GM21619 (cell line): ENCODE results near the gene PAX8.
"Not testable (repeated sequence)": the region's sequence is repeated elsewhere in the genome, so short reads cannot be mapped to it uniquely, and the experiment has no call there.

Experiments used
- ATAC-seq: cut with Tn5 transposase; IDR thresholded peaks from one replicate; pipeline ENCODE4 v1.9.1; 2021; ENCODE audit not compliant: unreplicated experiment

The PAX8 gene

DNA sequence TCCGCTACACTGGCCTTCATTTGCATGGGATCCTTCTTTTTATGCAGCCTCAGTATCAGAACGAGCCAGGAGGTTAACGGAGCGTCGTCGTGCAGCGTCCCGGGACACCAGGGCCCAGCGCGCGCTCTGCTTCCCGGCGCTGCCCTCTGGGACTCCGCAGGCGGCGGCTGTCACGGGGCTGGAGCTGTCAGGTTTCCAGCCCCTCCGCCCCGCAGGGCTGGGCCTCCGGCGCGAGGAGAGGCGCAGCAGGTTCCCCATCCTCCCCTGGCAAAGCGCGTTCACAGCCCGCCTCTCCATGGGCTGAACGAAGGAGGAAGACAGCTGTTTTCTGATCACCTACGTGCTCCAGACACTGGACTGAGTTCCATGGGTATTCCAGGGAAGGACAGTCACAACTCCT, 12.5 kb upstream of the PAX8 start:
- ATAC-seq = no peak

DNA sequence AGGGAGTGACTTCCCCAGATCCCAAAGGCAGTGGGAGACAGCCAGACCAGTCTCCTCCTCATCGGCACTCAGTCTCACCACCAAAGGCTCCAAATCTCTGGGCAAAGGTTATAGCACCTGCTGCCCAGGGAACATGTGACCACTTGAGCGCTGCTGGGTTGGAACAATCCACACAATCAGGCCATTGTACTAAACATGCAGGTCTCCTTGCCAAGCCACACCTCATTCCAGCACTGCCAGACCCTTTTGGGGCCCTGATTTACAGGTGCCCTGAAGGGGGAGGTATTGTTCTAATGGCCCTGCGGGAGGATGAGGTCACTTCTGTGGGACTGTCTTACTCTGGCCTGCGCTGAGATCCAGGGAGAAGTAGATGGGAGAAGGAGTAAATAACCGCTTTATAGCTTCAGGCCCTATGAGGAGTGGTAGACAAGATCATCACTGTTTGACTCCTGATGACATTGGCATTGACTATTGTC, 10.0 kb upstream of the PAX8 start:
- not testable (repeated sequence) for ATAC-seq

DNA sequence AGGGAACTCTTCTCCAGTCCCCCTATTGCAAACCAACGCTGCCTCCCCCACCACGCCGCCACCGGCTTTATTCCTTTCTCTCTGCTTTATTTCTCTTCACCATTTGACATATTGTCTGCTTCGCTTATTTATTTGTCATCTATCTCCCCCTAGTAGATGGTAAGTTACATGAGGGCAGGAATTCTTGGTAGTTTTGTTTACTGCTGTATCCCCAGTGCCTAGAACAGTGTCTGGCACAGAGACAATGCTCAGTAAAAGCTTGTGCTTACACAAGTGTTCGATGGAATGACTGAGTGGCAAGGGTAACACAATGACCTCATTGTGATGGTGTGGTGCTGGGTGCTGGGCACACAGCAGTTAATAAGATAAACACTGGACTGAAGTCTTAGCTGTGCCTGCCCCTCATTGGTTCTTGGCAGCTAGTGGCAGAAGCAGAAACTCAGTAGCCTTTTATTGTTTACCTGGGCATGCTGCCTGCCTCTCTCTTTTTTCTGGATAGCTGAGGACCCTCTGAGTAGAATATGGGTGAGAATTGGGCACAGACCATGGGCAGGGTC, 9.5 kb upstream of the PAX8 start:
- not testable (repeated sequence) for ATAC-seq

DNA sequence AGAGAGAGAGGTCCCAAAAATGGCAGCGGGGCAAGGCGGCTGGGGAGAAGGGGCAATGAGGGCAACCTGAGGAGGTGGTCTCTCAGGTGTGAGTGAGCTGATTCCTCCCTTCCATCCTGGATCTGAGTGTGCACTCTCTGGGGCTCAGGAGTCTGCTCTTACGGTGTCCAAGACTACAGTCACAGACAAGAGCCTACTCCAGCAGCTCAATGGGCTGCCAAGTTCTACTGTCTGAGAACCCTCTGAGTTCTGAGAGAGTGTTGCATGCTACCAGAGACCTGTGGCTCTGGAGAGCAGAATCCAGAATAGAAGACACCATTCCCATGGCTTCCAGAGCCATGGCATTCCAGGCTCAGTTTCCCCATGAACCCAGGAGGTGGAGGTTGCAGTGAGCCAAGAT, 7.1 kb upstream of the PAX8 start:
- ATAC-seq = no peak

DNA sequence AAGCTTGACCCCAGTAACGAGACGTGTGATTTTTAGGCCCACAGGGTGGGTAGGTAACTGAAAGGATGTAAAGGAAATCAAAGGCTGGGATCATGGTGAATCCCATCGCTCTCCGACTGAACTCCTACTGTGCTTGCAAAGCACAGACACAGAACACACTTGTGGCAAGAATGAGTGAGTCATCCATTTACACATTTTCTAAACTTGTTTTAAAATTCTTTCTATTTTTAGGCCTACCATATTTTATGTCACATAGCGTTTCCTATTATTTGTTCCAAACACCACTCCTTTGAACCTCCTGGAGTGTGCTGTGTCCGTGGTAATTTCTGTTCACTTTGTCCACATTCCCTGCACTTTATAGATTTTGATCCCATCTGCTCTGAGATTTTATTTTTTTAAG, 6.3 kb upstream of the PAX8 start:
- not testable (repeated sequence) for ATAC-seq

DNA sequence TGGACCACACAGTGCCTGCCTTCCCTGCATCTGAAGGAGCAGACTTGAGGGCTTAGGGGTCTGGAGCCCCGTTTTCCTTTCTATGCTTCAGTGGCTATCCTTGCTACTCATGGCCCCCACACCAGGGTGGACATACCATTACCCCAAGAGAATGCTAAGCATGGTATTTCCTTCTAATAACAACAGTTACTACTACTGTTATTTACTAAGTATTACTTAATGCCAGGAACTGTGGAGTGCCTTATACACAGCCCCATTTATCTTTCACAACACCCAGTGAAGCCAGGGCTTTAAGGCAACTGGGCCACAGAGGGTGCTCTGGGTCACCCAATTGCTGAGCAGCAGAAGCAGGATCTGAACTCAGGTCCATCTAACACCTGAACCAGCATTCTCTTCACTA, 5.8 kb upstream of the PAX8 start:
- ATAC-seq = no peak

DNA sequence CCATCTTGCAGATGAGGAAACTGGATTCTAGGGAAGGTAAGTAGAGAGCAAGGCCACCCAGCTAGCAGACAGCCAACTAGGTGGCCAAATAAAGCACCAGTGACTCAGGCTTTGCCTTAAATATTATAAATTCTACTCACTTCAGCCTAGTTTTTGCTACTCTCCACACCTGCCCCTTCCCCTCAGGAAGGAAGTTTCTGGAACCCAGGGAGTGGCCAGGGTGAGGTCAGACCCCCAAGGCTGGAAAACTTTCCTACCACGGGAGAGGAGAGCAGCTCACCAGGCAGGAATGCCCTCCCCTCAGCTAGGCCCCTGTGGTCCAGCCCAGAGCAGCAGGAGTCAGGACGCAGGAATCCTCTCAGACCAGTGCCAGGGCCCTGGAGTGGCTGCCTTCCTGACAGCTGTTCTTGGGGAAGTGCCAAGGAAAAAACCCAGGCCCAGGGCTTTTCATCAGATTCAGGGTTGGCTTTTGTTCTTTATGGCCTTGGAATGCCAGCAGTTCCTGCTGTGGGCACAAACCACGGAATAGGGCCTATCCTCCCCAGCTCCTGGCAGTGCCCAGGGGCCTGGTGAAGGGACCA, 5.1 kb upstream of the PAX8 start:
- ATAC-seq = no peak

DNA sequence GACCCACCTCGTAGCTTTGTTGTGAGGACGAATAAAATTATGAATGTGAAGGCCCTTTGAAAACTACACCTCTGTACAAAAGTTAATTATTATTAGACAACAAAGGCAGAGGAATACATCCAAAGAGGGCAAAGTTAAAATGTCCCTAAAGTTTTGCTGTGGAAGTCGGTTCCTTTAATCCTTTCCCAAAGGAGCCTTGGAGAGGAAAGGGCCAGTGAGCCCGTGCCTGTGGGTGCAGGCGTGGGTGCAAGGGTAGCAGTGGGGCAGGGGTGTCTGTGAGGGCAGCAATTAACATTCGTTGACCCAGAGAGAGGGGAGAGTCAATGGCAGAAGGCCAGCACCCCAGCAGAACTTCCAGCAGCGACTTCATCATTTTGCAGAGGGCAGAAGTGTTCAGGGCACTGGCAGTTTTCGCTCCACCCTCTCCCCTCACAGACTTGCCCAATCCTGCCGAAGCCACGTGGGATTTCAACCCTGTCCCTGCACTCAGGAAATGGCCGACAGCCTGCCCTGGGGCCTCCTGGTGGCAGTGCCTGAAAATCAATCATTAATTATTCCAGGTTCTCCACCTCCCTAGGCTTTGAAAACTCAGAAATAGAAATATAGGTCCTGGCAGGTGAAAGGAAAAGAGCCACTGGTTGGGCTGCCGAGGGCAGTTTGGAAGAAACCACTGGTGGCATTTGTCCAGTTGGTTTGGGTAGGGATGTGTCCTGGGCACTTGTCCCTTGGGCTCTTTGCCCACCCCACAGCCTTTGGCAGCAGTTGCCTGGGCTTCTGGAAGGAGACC, 4.2 kb upstream of the PAX8 start:
- no peak for ATAC-seq

DNA sequence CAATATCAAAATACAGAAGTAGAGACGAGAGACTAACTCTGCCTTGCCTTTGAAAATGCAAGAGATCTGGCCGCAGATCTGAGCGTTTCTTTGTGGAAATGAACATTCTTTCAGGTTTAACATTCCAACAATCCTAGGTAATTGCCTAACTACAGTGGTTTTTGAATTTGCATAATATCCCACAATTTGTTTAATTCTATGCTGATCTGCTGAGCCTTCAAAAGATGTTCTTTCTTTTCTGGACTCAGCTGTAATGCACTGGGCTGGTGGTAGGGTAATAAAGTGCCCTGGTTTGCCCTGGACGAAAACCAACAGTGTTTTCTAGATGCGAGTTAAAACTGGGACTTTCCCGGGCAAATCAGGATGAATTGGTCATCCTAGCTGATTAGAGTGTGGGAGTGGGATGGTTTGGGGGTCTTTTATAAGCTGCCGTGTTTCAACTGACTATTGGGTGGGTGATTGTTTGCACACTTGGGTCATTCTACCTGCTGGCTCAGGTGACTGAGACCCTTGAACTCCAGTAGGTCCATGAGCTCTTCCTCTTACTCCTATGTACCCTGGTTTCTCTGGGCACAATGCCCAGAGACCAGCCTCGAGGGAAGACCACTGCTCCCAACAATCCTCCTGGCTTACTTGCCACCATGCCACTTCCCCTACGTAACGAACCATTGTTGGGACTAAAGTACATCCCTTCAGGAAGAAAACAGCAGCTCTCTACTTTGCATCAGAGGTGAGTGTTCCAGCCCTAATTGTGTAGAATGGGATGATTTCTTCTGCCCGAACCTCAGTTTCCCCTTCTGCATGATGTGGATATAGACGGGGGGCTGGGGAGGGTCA, 3.4 kb upstream of the PAX8 start:
- ATAC-seq = no peak

DNA sequence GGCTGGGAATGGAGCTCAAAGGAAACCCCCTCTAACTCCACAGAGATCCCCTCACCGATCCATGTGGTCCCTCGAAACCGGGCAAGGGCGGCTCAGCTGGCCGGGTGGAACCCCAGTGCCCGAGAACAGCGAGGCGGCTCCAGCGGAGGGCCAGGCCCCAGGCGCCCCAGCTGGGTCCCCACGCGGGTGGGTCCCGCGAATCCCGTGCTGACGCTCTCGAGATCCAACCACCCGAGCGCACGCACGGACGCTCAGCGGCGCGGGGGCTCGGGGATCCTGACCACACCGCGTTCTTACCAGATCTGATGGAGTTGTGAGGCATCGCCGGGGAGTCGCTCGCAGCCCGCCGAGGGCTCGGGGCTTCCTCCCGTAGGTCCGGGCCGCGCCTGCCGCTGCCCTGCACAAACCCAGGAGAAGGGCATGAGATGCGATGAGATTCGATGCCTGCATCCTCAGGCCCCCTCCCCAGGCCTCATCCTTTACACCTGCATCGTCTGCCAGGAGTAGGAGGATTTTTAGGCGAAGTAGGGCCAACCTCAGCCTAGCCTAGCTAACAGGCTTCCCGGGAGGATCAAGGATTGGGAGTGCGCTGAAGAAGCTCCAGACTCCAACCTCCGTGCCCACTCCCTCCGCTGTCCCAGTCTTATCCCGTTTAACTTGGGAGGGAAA, 514 bp downstream of the PAX8 start:
- ATAC-seq = no peak

DNA sequence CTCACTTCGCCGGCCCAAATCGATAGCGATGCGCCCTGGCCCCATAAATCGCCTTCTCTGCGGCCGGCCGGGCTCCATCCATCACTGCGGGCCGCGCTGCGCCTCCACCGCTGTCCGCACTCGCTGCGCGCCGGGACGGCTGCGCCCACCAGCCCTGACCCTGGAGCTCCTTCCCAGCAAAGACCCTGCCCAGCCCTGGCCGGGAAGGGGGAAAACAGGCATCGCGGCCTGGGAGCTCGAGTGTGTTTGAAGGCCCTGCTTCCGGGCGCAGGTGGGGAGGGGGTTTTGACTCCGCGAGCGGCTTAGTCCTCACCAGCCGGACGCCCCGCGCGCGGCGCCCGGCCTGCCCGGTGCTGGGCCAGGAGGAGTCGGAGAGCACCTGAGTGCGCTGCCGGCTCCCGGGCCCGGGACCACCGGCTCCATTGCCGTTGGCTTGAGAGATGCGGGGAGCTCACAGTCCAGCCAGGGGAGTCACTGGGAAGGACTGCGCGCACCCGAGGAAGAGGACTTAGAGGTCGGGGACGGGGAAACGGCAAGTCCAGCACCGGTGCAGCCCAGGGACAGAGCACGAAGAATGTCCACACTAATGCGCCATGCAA, 1.1 kb downstream of the PAX8 start:
- no peak for ATAC-seq

DNA sequence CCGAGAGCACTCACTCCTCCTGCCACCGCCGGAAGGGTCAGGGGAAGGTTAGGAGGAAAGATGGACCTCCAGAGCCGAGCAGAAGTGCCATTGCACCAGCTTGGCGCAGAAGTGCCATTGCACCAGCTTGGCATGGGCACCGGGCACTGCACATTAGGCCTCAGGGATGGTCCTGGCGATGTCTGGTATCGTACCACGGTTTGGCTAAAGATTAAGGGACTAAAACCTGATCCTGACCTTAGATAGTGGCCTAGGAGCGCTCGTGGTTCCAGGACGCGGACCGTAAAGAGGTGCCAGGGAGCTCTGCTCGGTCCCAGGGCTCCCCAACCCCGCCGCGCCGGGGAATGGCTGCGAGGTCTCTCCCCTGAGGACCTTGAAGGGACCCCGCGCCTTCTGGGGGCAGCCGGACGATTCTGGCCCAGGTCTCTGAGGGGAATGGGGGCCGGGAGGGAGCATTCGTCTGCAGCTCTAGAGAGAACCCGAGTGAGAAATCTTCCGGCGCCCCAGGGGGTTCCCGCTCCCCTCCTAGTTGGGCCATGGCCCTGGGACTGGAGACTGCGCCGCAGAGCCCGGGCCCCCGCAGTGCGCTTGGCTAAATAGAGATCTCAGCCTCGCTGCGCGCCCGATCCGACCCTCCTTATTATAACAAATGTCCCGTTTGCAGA, 1.8 kb downstream of the PAX8 start:
- ATAC-seq = no peak

DNA sequence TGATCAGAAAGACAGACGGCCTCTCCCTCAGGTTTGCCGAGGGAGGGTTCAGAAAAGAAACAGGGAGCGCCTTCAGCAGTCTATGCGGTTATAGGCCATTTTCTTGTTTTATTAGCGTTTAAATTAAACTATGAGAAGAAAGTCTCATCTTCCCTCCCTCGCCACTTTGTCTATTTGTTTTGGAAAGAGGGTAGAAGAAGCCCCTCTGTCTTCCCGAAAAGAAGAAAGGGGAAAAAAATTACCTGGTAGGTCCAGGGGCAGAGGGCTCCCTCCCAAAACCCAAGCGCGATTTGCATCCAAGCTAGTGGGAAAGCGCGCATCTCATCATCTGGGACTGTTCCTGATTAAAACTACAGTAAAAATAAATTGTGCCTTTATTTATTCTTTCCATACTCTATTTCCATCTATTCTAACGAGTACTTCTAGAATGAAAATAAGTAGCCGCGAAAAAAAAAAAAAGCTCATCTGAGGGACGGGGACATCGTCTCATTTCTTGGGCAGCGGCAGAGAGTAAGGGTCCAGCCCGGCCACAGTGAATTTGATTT, 2.4 kb downstream of the PAX8 start:
- ATAC-seq = no peak

DNA sequence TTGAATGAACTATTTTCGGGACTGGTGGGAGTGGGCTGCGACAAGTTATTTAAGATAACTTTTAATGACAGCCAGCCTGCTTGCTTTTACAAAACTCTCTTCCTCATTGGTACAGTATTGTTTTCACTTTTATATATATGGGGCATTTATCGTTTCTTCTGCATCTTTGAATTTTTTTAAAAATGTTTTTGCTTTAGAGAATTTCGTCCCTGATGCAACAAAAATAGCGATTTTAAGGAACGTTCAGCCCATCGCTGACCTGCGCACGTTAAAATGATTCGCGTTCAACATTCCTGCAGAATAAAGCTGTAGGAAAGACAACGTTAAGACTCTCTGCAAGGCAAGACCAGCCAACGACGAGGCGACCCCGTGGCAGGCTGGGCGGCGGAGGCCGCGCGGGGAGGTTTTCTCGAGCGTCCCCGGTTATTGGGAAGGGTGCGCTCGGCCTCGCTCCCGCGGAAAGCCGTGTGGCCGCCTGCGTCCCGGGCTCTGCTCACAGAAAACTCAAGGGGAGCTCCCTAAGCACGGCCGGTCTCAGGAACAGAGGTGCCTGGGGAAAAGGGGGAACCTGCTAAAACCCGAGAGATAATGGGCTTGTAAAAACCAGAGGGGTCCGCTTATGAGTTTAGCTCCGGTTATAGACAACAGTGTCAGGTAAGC, 3.0 kb downstream of the PAX8 start:
- ATAC-seq = no peak

DNA sequence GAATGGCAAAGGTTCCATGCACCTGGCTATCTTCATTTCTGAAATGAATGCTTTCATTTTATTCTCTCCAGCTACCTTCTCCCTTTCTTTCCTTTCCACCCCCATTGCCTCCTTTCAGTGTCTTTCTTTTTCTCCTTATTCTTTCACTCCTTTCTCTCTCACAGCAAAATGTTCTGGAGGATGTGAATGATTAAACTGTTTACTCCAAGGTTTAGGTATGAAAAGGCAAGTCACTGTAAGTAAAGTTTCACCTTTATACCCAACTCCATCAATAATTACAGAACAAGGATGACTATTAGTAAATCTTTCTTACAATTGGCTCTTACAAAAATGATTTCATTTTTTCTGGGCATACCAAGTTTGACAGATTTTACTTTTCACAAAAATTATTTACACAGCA, 4.3 kb downstream of the PAX8 start:
- ATAC-seq = no peak

DNA sequence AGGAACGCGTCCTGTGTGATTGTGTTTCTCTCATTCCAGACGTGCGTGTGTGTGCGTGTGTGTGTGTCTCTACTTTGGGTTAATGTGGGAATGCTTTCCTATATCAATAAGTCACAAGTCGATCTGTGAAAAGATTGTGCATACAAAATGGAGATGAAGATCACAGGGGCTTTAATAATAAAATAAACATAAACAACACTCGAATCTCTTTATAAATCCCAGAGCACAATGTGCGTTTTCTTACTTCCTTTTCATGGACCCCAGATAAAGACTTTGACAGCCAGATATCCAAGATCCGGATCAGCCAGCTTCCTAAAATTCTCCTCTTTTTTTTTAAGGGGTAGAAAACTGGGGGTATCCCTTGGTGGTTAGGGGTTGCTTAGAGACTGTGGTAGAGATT, 4.7 kb downstream of the PAX8 start:
- no peak for ATAC-seq

DNA sequence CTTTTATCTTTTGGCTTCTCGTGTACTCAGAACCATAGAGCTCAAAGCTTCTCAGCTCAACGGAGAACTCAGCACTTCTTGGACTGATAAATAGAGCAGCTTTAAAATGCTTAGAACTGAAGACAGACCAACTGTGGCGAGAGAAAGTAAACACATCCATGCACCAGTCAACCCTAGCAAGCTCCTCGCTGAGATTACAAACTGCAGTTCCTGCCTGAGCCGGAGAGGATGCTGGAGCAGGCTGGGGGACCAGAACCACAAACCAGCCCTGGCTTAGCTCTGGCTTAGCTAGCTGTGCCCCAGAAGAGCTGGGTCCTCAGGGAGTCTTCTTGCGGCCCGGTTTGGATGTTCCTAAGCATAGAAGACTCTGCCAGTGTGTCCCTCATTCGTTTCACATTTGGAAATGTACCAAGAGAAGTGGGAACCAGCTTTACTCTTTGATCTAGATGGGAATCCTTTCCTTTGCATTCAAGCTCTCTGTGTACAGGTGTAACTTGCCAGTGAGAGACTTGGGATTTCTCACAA, 5.6 kb downstream of the PAX8 start:
- no peak for ATAC-seq

DNA sequence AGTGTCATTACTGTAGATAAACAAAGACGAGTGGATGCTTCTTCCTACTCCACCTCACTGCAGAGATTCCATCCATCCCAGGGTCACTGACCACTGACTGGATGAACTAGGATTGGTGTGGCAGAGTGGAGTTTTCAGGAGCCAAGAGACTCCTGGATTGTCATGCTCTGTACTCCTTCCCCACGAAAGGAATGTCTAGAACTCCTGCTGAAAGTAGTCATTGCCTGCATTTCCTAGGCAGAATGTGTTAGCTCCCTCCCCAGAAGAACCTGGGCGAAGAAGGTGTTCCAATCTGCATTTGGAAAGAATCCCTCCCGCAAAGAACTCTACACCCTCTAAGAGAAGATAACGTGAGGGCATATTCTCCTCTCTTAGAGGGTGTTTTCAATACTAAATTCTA, 6.2 kb downstream of the PAX8 start:
- ATAC-seq = no peak
